ENCODE measurements around the gene C10orf105.

The C10orf105 gene

DNA sequence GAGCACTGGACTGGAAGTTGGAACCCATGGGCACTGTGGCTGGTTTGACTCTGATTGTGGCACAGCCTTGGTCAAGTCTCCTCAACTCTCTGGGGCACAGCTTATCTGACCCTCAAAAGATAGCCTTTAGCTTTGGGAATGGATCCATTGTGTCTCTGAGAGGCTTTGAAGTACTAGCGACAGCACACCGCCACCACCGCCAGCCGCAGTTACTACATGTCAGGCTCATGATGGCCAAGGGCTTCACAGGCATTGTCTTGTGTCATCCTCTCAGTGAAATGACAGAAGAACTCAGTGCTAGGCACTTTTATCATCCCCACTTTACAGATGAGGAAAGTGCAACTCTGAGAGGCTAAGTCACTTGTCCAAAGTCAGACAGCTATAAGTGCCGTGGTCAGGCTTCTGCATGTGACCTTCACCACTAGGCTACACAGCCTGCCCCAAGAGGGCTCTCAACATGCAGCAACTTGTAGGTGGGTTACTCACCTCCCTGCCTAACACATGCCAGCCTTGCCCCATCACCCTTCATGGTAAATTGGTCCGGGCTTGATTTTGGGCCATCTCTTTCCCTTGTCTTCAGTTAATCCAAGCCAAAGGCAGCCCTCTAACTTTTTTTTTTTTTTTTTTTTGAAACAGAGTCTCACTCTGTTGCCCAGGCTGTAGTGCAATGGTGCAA lies 44.1 kb downstream of the C10orf105 start:
- DNase-seq (ENCODE audit: low read depth, low spot score), result no peak

- no peak for DNase-seq (ENCODE audit: low read depth, low spot score)
Observed at GRCh38 chr10:71671994-71672946, 47.3 kb downstream of the C10orf105 start.

GRCh38 chr10:71667387-71667752 lies 52.2 kb downstream of the C10orf105 start:
- no peak for DNase-seq (ENCODE audit: low read depth, low spot score)

DNA sequence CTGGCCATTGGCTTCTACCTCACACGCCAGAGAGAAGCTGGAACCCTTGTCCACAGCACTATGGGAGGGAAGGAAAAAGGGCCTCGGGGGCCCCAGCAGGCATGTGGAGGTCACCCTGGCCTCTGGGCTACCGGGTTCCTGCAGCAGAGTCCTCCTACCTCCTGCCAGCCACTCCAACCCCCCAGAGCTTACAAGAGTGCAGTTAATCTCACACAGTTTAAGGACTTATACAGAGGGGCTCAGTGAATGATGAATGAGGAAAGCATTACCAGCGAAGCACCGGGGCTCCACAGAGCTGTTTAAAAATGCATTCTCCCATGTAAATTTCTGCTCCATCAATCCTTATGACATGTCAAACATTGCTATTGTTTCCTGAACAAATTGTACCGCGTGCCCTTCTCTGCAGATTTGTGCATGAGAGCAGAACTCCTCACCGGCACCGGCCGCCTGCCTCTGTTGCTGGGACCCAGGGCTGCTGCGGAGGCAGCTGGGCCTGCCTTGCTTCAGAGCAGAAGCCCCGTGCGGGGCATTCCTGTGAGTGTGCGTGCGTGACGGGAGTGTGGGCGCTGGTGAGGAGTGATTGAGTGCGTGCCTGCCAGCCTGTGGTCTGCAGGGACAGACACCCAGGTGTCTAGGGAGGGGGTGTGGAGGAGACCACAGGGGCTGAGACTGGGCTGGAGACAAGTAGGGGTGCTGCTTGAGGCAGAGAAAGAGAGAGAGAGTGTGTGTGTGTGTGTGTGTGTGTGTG lies 52.8 kb downstream of the C10orf105 start:
- no peak for DNase-seq (ENCODE audit: low read depth, low spot score)

DNA sequence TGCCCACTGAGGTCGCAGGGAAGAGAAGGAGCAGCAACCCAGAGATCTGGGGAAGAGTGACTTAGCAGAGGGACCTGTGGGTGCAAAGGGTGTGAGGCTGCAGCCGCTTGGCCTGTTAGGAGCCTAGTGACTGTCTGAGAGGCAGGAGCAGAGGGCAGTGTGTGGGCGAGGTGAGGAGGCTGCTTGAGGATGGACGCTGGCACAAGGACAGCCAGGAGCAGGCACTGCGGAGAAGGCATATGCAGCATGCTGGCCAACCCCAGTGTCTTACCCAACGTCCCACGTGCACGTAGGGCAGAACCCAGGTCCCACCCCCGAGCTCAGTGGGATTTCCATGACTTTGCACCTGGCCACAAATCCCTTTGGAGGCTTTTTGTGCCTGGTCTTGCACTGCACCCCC lies 54.1 kb downstream of the C10orf105 start:
- DNase-seq (ENCODE audit: low read depth, low spot score), result no peak

GRCh38 chr10:71664585-71664984 lies 55.0 kb downstream of the C10orf105 start:
- DNase-seq (ENCODE audit: low read depth, low spot score), result no peak

GRCh38 chr10:71663311-71663710 lies 56.3 kb downstream of the C10orf105 start:
- no peak for DNase-seq (ENCODE audit: low read depth, low spot score)

DNA sequence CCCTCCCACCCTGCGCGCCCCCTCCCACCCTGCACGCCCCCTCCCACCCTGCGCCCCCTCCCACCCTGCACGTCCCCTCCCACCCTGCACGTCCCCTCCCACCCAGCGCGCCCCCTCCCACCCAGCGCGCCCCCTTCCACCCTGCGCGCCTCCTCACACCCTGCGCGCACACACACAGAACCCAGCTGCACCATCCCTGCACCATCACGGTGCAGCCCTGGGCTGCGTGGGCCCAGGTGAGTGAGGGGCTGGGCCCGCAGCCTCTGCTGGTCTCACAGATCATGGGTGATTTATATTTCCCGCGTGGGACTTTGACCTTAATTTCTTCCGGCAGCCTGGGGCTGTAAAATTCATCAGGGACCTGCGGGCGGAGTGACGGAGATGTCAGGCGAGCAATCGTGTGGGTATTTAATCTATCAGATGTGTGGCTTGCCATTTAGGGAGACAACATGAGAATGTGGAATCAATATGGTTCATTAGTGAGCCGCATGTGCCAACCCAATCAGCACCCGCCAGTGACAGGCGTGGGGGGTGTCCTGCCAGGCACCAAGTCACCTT lies 57.7 kb downstream of the C10orf105 start:
- no peak for DNase-seq (ENCODE audit: low read depth, low spot score)
